Lower leg skin (tissue), 4 donors: Measurements from ENCODE around the gene CDK12. TPM values are rescaled to one million over a fixed set of nuclear protein-coding genes. Genes with fewer than 3 reads are reported as not detected.
A peak's percentile ranks its signal among the peaks of the same experiment; 100 is the strongest.

Experiments
- DNase-seq, 2 donors: peaks; one replicate each; pipeline ENCODE4 v3.0.0-alpha.2; 2019; ENCODE audit warnings: low spot score in 2 of 2
- H3K4me3 ChIP-seq: fragments of 200-600 bp; sonication (generic); 2 replicates; pipeline ENCODE4 v1.5.1; 2017; ENCODE audit warnings: mild to moderate bottlenecking, low read depth; ENCODE audit not compliant: poor library complexity, severe bottlenecking
- POLR2A ChIP-seq, 2 donors: fragments of 450-650 bp; IDR thresholded peaks; one replicate each; pipeline ENCODE4 v1.6.1; 2016 to 2017; ENCODE audit warnings: antibody characterized with exemption in 2 of 2, mild to moderate bottlenecking in 1 of 2, moderate library complexity in 1 of 2
- WGBS, 2 donors: methylation state at CpG; one replicate each; pipeline ENCODE4 v1.1.5; 2018; 5-methylcytosine and 5-hydroxymethylcytosine counted together
- intact Hi-C: fragments of 100-400 bp; cut with DNase I; formaldehyde crosslinking; loops from one replicate; pipeline ENCODE4 v1.15.0; 2023; ENCODE audit warnings: low total_unique reads
- total RNA-seq, 4 donors: library from RNA; depleted of rRNA; stranded (reverse); fragments of >200 nt; gene quantifications; one replicate each; pipeline ENCODE4 v1.1.0, GENCODE V29; 2016
- TF ChIP-seq, protein P1 (sequence below), 3 donors: fragments of 450-650 bp; IDR thresholded peaks; one replicate each; pipeline ENCODE4 v1.5.1; 2016; ENCODE audit warnings: antibody characterized with exemption in 3 of 3, mild to moderate bottlenecking in 3 of 3, moderate library complexity in 2 of 3

The CDK12 gene
- total RNA-seq, 4 donors from 2014 or later: 33.9 to 56.8 (median 46.5) TPM

GRCh38 chr17:39568702-39569101 lies 107.4 kb downstream of the CDK12 start:
- TF ChIP-seq POLR2A (IDR thresholded peaks at IDR 0.05): no peak
- TF ChIP-seq, protein P1, sequence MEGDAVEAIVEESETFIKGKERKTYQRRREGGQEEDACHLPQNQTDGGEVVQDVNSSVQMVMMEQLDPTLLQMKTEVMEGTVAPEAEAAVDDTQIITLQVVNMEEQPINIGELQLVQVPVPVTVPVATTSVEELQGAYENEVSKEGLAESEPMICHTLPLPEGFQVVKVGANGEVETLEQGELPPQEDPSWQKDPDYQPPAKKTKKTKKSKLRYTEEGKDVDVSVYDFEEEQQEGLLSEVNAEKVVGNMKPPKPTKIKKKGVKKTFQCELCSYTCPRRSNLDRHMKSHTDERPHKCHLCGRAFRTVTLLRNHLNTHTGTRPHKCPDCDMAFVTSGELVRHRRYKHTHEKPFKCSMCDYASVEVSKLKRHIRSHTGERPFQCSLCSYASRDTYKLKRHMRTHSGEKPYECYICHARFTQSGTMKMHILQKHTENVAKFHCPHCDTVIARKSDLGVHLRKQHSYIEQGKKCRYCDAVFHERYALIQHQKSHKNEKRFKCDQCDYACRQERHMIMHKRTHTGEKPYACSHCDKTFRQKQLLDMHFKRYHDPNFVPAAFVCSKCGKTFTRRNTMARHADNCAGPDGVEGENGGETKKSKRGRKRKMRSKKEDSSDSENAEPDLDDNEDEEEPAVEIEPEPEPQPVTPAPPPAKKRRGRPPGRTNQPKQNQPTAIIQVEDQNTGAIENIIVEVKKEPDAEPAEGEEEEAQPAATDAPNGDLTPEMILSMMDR (IDR thresholded peaks at IDR 0.05): no peak
- no peak overlapping the region for H3K4me3 ChIP-seq
- WGBS, 2 donors: 52 to 59% methylated on average over 9 of the region's 9 CpGs
- DNase-seq: no peak
- intact Hi-C loops: no loop called here

- no peak overlapping the region for H3K4me3 ChIP-seq
- TF ChIP-seq, protein P1 (IDR thresholded peaks at IDR 0.05): no peak
- no peak for TF ChIP-seq POLR2A (IDR thresholded peaks at IDR 0.05)
- intact Hi-C loops: no loop called here
- WGBS, 2 donors: 72 to 80% methylated on average over 1 of the region's 1 CpG
- DNase-seq: no peak
Observed at GRCh38 chr17:39569126-39569525, 107.8 kb downstream of the CDK12 start.

GRCh38 chr17:39572121-39572520 lies 110.8 kb downstream of the CDK12 start:
- no peak for TF ChIP-seq POLR2A (IDR thresholded peaks at IDR 0.05)
- TF ChIP-seq, protein P1 (IDR thresholded peaks at IDR 0.05): no peak
- no peak for DNase-seq
- intact Hi-C loops: no loop called here
- no peak overlapping the region for H3K4me3 ChIP-seq
- 85 to 96% methylated on average over 2 of the region's 2 CpGs for WGBS, 2 donors

DNA sequence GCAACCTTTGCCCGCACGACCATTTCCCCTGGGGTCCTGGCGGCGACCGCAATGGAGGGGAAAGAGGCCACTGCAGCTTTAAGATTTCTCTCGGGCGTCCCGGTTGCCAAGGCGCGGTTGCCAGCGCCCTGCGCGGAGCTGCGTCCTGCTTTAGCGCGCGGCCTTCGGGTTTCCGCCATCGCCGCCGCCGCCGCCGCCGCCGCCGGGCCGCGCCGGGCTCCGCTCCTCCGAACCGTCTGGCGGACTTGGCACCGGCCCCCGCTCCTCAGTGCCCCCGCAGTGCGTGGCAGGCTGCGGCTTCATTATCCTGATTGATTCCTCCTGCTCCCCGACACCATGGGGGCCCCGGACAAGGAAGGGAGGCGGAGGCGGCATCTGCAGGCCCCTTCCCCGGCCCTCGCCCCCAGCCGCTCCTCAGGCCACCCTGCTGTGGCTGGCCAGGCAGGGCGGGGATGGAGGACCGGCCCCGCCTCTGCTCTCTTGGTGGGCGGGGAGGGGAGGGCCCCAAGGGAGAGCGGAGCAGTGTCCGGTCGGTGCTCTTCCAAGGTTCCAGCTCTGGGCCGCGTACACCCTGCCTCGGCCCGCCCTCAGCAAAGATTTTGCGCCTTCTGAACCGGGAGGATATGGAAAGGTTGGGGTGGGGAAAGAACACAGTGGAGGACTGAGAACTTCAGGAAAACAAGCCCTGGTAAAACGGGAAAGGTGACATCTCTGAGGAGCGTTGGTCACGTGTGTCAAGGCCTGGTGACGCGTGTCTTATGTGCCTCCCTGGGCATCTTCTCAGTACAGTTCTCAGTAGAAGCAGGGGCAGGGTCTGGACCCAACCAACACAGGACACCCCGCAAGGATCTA lies 112.4 kb downstream of the CDK12 start:
- WGBS, 2 donors: 2 to 3% methylated on average over 36 to 57 of the region's 66 CpGs
- intact Hi-C loops: no loop called here
- DNase-seq: peak; percentile 45 to 94
- peak overlapping the region; percentile 48 for H3K4me3 ChIP-seq
- TF ChIP-seq POLR2A (IDR thresholded peaks at IDR 0.05): no peak
- TF ChIP-seq, protein P1 (IDR thresholded peaks at IDR 0.05): no peak

- TF ChIP-seq, protein P1 (IDR thresholded peaks at IDR 0.05): no peak
- no peak for TF ChIP-seq POLR2A (IDR thresholded peaks at IDR 0.05)
- no peak for DNase-seq
- 15 to 24% methylated on average over 7 of the region's 7 CpGs for WGBS, 2 donors
Observed at GRCh38 chr17:39576187-39576586, 114.9 kb downstream of the CDK12 start.

More at GRCh38 chr17:39576187-39576586, 114.9 kb downstream of the CDK12 start:
- no peak overlapping the region for H3K4me3 ChIP-seq
- intact Hi-C loops: no loop called here
